Glutamatergic neuron (in vitro differentiated cells): ENCODE results near the gene LDLRAD4. TPM values are rescaled to one million over a fixed set of nuclear protein-coding genes. Genes with fewer than 3 reads are reported as not detected.
"Not testable (repeated sequence)": the region's sequence is repeated elsewhere in the genome, so short reads cannot be mapped to it uniquely, and the experiment has no call there.

Source experiments
- DNase-seq: peaks from one replicate; pipeline ENCODE4 v3.0.0; 2022
- H3K27ac Mint-ChIP-seq: one replicate; pipeline ENCODE4 v1.8.0; 2020; ENCODE audit warnings: mild to moderate bottlenecking, mixed read lengths, inconsistent platforms; ENCODE audit not compliant: unreplicated experiment
- H3K27me3 Mint-ChIP-seq: one replicate; pipeline ENCODE4 v1.8.0; 2020; ENCODE audit warnings: mild to moderate bottlenecking, moderate library complexity, mixed read lengths, inconsistent platforms; ENCODE audit not compliant: unreplicated experiment
- H3K36me3 Mint-ChIP-seq: one replicate; pipeline ENCODE4 v1.8.0; 2020; ENCODE audit warnings: mild to moderate bottlenecking, mixed read lengths, inconsistent platforms; ENCODE audit not compliant: unreplicated experiment
- H3K4me1 Mint-ChIP-seq: one replicate; pipeline ENCODE4 v1.8.0; 2020; ENCODE audit warnings: mild to moderate bottlenecking, low read depth, mixed read lengths, inconsistent platforms; ENCODE audit not compliant: unreplicated experiment
- H3K4me3 Mint-ChIP-seq: one replicate; pipeline ENCODE4 v1.8.0; 2020; ENCODE audit warnings: mild to moderate bottlenecking, mixed read lengths, inconsistent platforms; ENCODE audit not compliant: unreplicated experiment
- H3K9me3 Mint-ChIP-seq: one replicate; pipeline ENCODE4 v1.8.0; 2020; ENCODE audit warnings: mild to moderate bottlenecking, moderate library complexity, mixed read lengths, inconsistent platforms; ENCODE audit not compliant: unreplicated experiment
- total RNA-seq: library from RNA; stranded (reverse); fragmentation: NEBNext Ultra II Directional; extraction: Animal tissue kit (Norgen Biotek cat#: 25700); gene quantifications from one replicate; pipeline ENCODE4 v1.2.1, GENCODE V29; 2021; ENCODE audit not compliant: unreplicated experiment
- TF ChIP-seq, protein P1 (sequence below): fragments of 200-600 bp; sonication (generic); IDR thresholded peaks from one replicate; pipeline ENCODE4 v1.5.0; 2021; ENCODE audit not compliant: partially characterized antibody, unreplicated experiment

Gene LDLRAD4
- total RNA-seq, 1 donor from 2014 or later, result 0.29 TPM

DNA sequence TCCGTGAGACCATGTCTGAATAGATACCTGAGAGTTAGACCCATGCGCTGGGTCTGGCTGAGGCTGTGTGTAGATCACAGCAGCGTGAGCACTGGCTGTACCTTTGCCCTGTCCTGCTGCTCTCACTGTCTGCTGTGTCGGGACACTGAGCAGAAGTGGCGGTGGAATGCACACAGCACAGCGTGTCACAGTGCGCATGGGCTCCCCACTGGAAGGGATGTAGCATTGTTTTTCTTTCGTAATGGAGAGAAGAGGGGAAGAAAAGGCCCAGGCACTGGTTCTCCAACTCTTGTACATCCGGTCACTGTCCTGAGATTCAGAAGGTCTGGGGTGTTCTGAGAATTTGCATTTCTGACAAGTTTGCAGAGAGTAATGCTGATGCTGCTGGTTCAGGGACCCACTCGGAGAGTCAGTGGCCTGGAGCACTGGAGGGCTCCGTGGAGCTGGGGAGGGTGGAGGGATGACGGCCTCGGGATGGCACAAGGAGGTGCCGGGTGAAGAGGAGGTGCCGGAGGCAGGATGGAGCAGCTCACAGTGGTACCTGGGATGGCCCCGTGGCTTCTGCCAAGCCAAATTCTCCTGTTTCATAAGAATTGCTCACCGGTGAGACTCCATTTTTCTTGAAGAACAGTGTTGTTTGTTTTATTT lies 252.8 kb downstream of the LDLRAD4 start:
- Mint-ChIP-seq H3K36me3 (no peaks in the 10 kb centered on the region), H3K4me1 (no peaks in the 10 kb centered on the region), H3K27me3 (peaks cover 2% of the 10 kb centered on the region), H3K27ac (no peak overlapping the region), H3K9me3 (no peaks in the 10 kb centered on the region), H3K4me3 (no peak overlapping the region)
- TF ChIP-seq, protein P1, sequence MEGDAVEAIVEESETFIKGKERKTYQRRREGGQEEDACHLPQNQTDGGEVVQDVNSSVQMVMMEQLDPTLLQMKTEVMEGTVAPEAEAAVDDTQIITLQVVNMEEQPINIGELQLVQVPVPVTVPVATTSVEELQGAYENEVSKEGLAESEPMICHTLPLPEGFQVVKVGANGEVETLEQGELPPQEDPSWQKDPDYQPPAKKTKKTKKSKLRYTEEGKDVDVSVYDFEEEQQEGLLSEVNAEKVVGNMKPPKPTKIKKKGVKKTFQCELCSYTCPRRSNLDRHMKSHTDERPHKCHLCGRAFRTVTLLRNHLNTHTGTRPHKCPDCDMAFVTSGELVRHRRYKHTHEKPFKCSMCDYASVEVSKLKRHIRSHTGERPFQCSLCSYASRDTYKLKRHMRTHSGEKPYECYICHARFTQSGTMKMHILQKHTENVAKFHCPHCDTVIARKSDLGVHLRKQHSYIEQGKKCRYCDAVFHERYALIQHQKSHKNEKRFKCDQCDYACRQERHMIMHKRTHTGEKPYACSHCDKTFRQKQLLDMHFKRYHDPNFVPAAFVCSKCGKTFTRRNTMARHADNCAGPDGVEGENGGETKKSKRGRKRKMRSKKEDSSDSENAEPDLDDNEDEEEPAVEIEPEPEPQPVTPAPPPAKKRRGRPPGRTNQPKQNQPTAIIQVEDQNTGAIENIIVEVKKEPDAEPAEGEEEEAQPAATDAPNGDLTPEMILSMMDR, result no peak
- DNase-seq, result no peak

DNA sequence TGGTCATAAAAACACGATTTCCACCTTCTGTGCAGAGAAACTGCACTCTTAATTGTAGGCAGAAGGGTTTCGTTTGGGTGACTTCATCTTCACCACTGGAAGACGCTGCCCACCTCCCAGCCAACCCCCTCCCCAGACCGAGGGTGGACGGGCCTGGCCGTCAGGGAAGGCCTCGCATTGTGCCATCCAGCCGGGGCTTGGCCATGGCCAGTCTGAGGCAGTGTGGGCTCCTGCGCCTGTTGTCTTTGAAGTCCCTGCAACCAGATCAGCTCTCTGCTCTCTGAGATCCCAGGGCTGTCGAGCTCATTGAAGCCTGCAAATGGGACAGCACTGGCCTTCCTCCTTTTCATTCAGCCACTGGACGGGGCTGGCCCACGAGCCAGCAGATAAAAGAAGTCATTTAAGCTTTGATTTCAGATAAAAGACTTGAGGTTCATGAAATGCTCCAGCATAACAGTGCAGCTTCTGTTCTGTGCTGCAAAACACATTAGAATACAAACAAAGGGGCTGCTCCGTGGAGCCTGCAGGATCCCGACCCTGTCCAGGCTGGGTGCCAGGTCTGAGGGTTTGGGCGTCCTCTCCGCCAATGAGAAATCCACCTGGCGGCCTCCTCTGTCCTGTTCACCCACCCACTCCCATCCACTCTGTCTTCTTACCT lies 253.5 kb downstream of the LDLRAD4 start:
- Mint-ChIP-seq H3K9me3 (no peaks in the 10 kb centered on the region), H3K36me3 (no peaks in the 10 kb centered on the region), H3K27ac (no peak overlapping the region), H3K4me3 (no peak overlapping the region), H3K4me1 (no peaks in the 10 kb centered on the region), H3K27me3 (peaks cover 2% of the 10 kb centered on the region)
- no peak for DNase-seq
- TF ChIP-seq, protein P1, result no peak

DNA sequence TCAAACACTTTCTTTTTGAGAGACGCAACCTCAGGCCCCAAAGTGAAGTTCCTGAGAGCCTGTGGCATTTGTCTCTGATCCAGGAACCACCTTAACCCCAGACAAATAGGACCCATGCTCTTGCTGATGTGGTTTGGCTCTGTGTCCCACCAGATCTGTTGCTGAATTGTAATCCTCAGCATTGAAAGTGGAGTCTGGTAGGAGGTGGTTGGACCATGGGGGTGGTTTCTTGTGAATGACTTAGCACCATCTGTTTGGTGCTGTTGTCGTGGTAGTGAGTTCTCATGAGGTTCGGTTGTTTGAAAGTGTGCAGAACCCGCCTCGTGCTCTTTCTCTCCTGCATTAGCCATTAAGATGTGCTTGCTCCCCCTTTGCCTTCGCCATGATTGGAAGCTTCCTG lies 255.2 kb downstream of the LDLRAD4 start:
- TF ChIP-seq, protein P1, result no peak
- Mint-ChIP-seq H3K9me3 (no peaks in the 10 kb centered on the region), H3K36me3 (no peaks in the 10 kb centered on the region), H3K4me3 (no peak overlapping the region), H3K4me1 (no peaks in the 10 kb centered on the region), H3K27ac (no peak overlapping the region), H3K27me3 (peaks cover 2% of the 10 kb centered on the region)
- no peak for DNase-seq

DNA sequence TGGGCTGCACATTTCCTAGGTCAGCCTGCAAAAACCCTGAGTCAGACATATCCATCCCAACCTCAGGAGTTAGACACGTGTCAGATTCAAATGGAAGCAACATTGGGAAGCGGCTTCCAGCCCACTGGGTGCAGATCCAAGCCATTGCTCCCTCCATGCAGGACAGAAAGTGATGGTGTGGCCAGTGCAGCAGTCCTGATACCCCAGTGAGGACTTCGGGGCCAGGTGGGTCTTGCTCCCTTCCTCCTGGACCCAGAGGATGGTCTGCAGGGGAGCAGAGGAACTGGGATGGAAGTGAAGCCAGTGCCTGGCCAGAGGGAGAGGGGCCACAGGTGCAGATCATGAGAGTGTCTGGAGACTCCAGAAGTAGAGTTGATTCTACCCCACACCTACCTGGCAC lies 255.8 kb downstream of the LDLRAD4 start:
- DNase-seq, result no peak
- Mint-ChIP-seq H3K27ac (no peak overlapping the region), H3K27me3 (peaks cover 2% of the 10 kb centered on the region), H3K4me1 (no peaks in the 10 kb centered on the region), H3K4me3 (no peak overlapping the region), H3K36me3 (no peaks in the 10 kb centered on the region), H3K9me3 (no peaks in the 10 kb centered on the region)
- TF ChIP-seq, protein P1, result no peak

DNA sequence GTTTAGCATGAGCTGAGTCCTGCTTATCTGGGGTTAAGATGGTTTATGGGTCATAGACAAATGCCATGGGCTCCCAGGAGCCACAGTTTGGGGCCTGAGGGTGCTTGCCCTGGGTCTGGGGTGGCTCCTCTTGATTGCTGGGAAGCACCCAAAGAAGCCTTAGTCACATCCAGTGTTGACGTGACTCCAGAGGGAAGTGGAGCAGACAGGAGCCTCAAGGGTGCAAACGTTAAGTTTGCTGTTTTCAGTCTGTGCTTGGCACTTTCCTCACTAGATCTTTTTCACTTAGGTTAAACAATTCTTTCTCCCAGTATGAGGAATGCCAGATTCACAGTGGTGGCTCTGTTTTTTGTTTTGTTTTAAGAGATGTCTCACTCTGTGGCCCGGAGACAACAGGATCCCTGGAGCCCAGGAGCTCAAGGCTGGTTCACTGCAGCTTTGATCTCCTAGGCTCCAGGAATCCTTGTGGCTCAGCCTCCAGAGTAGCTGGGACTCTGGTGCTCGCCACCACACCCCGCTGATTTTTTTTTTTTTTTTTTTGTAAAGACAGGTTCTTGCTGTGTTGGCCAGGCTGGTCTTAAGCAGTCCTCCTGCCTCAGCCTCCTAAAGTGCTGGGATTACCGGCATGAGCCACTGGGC lies 256.5 kb downstream of the LDLRAD4 start:
- TF ChIP-seq, protein P1, result no peak
- peaks cover 2% of the 10 kb centered on the region for H3K27me3 Mint-ChIP-seq
- no peak overlapping the region for H3K27ac Mint-ChIP-seq
- no peaks in the 10 kb centered on the region for H3K9me3 Mint-ChIP-seq
- no peaks in the 10 kb centered on the region for H3K36me3 Mint-ChIP-seq
- no peaks in the 10 kb centered on the region for H3K4me1 Mint-ChIP-seq
- H3K4me3 Mint-ChIP-seq, result no peak overlapping the region
- no peak for DNase-seq

DNA sequence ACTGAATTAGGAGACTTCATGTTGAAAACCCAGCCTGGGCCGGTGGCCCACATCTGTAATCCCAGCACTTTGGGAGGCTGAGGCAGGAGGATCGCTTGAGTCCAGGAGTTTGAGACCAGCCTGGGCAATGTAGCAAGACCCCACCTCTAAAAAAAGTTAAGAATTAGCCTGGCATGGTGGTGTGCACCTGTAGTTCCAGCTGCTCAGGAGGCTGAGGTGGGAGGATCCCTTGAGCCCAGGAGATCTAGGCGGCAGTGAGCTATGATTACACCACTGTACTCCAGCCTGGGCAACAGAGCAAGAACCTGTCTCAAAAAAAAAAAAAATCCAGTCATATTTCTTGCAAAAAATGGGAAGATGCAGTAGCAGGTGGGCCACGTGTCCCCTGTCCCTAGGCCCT lies 257.8 kb downstream of the LDLRAD4 start:
- H3K27ac Mint-ChIP-seq, H3K4me3 Mint-ChIP-seq, H3K27me3 Mint-ChIP-seq, H3K4me1 Mint-ChIP-seq, DNase-seq, H3K9me3 Mint-ChIP-seq, H3K36me3 Mint-ChIP-seq: not testable (repeated sequence)
